ENCODE measurements around the gene MED20. TPM values are rescaled to one million over a fixed set of nuclear protein-coding genes. Genes with fewer than 3 reads are reported as not detected.
A peak's percentile ranks its signal among the peaks of the same experiment; 100 is the strongest.

Gene MED20
- polyA plus RNA-seq, 2 of the 4 experiments (the other 2 are of a cell fraction): 18.4 to 29.3 TPM

GRCh38 chr6:41935685-41936072, 14.7 kb upstream of the MED20 start:
- FAIRE-seq: no peak
- ATAC-seq: peak; percentile 1 to 5; a peak in 5 of 6 replicates
- CTCF ChIA-PET: interaction anchor here (0.8 to 18.6 kb wide), 18 partner anchors 8 to 149 kb away, joined by 3 to 191 read pairs (median 4); partner anchors contain the start of genes BYSL, MED20, TAF8 and TOMM6
- no peaks in the 10 kb centered on the region for H3K9me3 ChIP-seq
- H3K27ac ChIP-seq: peak overlapping the region; percentile 93 to 99; a peak in 5 of 6 replicates
- no peak for TF ChIP-seq CBX8 (IDR thresholded peaks at IDR 0.05)
- no peak for TF ChIP-seq CHD2 (IDR thresholded peaks at IDR 0.05; ENCODE audit: low read length, partially characterized antibody)
- TF ChIP-seq ZFP36 (IDR thresholded peaks at IDR 0.05; ENCODE audit: borderline replicate concordance, partially characterized antibody): no peak
- TF ChIP-seq JUN (IDR thresholded peaks at IDR 0.05): no peak
- TF ChIP-seq NPAS2 (CRISPR knock-in tag; IDR thresholded peaks at IDR 0.05; ENCODE audit: borderline replicate concordance): no peak
- TF ChIP-seq NR3C1 (IDR thresholded peaks at IDR 0.05): no peak
- no peak for TF ChIP-seq HEYL (CRISPR knock-in tag; IDR thresholded peaks at IDR 0.05)
- no peak for TF ChIP-seq E2F6 (IDR thresholded peaks at IDR 0.05; ENCODE audit: borderline replicate concordance, low read depth)
- no peak for TF ChIP-seq USF2 (IDR thresholded peaks at IDR 0.05)
- no peak for TF ChIP-seq TFCP2L1 (CRISPR knock-in tag; IDR thresholded peaks at IDR 0.05)
- no peak for TF ChIP-seq EHMT2 (IDR thresholded peaks at IDR 0.05; ENCODE audit: low read depth)
- no peak for TF ChIP-seq MAX (IDR thresholded peaks at IDR 0.05)
- TF ChIP-seq ATOH8 (CRISPR knock-in tag; IDR thresholded peaks at IDR 0.05; ENCODE audit: low read depth): no peak
- TF ChIP-seq REST (IDR thresholded peaks at IDR 0.05): no peak
- TF ChIP-seq ZNF302 (CRISPR knock-in tag; IDR thresholded peaks at IDR 0.05): no peak
- TF ChIP-seq JUNB (IDR thresholded peaks at IDR 0.05): no peak
- TF ChIP-seq NFE2L2 (conservative IDR thresholded peaks at IDR 0.05; ENCODE audit: low read length): no peak
- H3K4me1 ChIP-seq: peaks cover 64% of the 10 kb centered on the region
- POLR2A ChIA-PET: interaction anchor here (0.6 to 3.4 kb wide), 5 partner anchors 12 to 149 kb away, joined by 3 to 11 read pairs (median 7); partner anchors contain the start of gene MED20
- peak overlapping the region; percentile 98 for H3K4me2 ChIP-seq
- 86% methylated on average over 8 of the region's 8 CpGs for WGBS (ENCODE audit: missing lambda C conversion rate)
- no peak for DNase-seq (ENCODE audit: low read depth in 1 of 2, low spot score in 1 of 2)
- H3K4me3 ChIP-seq: no peak overlapping the region

GRCh38 chr6:41935193-41935574, 14.2 kb upstream of the MED20 start:
- POLR2A ChIA-PET: interaction anchor here (0.7 to 3.4 kb wide), 4 partner anchors 11 to 146 kb away, joined by 3 to 11 read pairs (median 8); partner anchors contain the start of gene MED20
- no peak for ATAC-seq

More at GRCh38 chr6:41935193-41935574, 14.2 kb upstream of the MED20 start:
- DNase-seq (ENCODE audit: low read depth in 1 of 2, low spot score in 1 of 2): no peak
- H3K27ac ChIP-seq: peak overlapping the region; percentile 93 to 99; a peak in 5 of 6 replicates
- H3K4me1 ChIP-seq: peaks cover 64% of the 10 kb centered on the region
- 33% methylated on average over 1 of the region's 1 CpG for WGBS (ENCODE audit: missing lambda C conversion rate)
- peak overlapping the region; percentile 98; the same call in 2 of the 3 replicates for H3K4me2 ChIP-seq
- FAIRE-seq: no peak
- CTCF ChIA-PET: interaction anchor here (0.8 to 18.6 kb wide), 11 partner anchors 9 to 148 kb away, joined by 3 to 191 read pairs (median 11); partner anchors contain the start of genes BYSL, MED20, TAF8 and TOMM6
- H3K4me3 ChIP-seq: no peak overlapping the region
- no peaks in the 10 kb centered on the region for H3K9me3 ChIP-seq
- TF ChIP-seq MAZ (IDR thresholded peaks at IDR 0.05; ENCODE audit: borderline replicate concordance, low read depth, low read length) (no peak), CBX2 (IDR thresholded peaks at IDR 0.05; ENCODE audit: borderline replicate concordance, low read depth) (no peak), ZC3H11A (IDR thresholded peaks at IDR 0.05) (no peak), HOXA7 (CRISPR knock-in tag; IDR thresholded peaks at IDR 0.05) (no peak), HDAC2 (IDR thresholded peaks at IDR 0.05) (no peak), CTCF (IDR thresholded peaks at IDR 0.05) (no peak), RARB (CRISPR knock-in tag; IDR thresholded peaks at IDR 0.05) (no peak)

All from A549 (cell line).